GM21526 (cell line): ENCODE results near the gene QRICH2.
"Not testable (repeated sequence)": the region's sequence is repeated elsewhere in the genome, so short reads cannot be mapped to it uniquely, and the experiment has no call there.

ENCODE experiments used
- ATAC-seq: cut with Tn5 transposase; IDR thresholded peaks from one replicate; pipeline ENCODE4 v1.9.1; 2021; ENCODE audit warnings: moderate library complexity; ENCODE audit not compliant: unreplicated experiment, low FRiP score

QRICH2 gene

DNA sequence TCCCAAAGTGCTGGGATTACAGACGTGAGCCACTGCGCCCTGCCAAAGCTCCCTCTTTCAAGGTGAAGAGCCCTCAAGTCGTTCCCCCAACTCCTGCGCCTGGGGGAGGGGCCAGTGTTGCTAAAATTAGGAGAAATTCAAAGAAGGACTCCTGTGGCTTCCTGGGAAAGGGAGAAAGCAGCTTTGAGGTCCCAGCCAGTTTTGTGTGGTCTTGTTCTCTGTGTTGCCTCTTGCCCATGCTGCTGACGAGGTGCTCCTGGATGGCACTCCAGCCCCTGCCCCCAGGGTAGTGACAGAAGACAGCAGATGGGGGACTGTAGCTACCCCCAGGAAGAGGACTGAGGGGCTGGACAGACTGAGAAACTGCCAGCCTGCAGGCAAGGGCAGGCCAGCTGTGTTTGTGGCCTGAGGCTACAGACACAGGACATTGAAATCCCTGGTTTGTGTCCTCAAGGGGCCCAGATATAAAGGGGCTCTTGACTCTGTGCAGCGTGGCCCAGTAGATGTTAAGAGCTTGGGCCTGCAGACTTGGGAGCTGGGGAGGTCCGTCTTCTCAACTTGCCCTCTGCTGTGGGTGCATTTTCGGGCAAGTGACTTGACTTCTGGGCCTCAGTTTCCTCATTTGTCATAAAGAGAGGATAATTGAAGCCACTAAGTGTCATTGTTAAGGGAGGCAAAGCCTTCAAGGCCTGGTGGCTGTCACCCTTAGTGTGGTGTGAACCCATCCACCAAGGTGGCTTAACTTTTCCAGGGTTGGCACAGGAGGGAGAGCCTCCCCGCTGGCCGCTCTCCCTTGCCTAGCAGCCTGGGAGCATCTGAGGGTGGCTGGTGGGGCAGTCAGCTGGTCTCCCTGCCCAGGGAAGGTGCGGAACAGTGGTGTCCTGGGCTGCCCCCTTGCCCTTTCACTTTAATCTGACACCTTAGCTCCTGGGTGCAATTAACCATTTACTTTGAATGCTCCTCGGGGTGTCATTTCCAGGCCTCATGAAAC, 38.8 kb downstream of the QRICH2 start:
- no peak for ATAC-seq

DNA sequence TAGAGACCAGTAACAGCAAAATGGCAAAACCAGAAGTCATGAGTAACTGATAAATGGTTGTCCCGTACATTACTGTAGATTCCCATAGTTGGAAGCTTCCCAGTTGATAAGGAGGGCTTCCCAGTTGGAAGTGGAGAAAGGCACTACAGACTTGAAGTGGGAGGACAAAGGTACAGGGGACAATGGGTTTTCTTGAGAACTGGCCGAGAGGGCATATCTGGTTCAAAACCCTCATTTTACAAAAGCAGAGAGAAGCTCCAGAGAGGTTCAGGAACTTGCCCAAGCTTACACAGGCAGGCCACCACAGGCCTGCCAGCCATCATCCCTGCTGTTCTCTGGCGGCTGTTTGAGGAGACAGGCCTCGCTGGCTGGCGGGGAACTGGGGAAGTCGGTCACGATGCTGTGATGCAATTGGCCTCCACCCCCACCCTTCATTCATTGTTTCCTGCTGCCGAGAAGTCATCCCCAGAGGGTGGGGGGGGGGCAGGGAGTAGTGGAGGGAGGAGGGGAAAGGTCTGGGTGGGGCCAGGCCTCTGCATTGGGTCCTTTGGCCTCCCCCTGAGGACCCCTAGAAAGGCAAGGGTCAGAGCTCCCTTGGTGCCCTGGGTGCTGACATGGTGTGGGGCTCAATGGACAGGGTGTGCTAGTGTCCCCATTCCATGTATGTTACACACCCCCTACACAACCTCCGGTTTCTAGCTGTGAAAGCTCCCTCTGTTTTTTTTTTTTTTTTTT, 39.9 kb downstream of the QRICH2 start:
- no peak for ATAC-seq

DNA sequence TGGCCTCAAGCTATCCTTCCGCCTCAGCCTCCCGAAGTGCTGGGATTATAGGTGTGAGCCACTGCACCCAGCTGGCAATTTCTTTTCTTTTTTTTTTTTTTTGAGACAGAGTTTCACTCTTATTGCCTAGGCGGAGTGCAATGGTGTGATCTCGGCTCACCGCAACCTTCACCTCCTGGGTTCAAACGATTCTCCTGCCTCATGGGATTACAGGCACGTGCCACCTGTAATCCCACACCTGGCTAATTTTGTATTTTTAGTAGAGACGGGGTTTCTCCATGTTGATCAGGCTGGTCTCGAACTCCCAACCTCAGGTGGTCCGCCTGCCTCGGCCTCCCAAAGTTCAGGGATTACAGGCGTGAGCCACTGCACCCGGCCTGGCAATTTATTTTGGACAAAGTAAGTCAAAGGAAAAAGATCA, 40.5 kb downstream of the QRICH2 start:
- ATAC-seq = not testable (repeated sequence)

GRCh38 chr17:76267051-76267576, 41.0 kb downstream of the QRICH2 start:
- ATAC-seq = no peak

DNA sequence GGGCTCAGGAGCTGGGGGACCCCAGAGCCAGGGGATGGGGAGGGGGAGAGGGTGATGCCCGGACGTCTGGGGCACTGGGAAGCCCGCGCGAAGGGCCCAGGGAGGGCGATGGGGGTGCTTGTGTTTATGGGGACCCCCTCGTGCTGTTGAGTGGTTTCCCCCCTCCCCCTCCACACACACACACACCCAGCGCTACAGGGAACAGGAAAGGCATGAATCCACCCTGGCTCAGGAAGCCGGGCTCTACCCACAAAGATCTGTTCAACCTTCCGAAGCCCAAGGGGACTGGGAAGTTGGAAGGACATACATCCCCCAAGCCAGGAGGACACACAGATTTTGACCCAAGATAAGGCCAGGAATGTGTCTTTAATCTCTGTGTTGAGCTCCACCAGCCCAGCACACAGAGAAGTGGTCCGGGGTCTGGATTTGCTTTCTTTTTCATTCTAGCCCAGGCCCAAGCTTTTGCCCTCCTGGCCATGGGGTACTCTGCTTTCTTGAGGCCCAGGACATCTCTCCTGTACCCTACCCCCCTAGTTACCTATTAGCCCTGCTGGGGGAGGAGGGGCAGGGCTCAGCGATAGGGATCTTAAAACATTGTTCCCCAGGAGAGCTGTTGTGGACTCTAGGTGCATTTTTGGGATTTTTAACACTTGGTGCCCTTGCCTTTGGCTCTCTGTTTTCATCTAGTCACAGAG, 41.7 kb downstream of the QRICH2 start:
- no peak for ATAC-seq

DNA sequence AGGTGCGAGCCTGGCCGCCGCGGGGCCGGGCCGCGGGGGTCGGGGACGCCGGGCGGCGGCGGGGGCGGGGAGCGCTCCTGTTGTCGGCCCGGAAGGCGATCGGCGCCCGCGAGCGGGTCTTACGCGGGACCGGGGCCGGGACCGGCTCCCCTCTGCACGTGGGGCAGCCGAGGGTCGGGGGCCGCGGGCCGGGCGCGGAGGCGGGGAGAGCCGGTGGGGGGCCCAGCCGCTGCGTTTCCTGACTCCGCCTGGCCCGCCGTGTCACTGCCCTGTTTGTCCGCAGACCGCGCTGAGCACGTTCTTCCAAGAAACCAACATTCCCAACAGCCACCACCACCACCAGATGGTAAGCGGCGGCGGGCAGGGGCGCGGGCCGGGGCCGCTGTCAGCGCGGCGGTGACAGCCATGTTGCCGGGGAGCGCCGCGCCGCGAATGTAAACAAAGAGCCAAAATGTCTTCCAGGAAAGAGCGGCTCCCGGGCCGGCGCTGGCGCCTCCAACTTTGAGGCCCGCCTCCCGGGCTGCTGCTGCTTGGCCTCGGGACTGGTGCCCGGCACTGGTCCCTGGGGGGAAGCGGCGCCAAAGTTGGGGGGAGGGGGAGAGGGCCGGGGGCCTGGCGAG, 42.3 kb downstream of the QRICH2 start:
- no peak for ATAC-seq

GRCh38 chr17:76264755-76265623, 43.1 kb downstream of the QRICH2 start, which contains the start of gene UBALD2:
TSS of gene UBALD2 (plus strand) at chr17:76265348. CDS start at chr17:76265506, 158 bp downstream.
- ATAC-seq = peak; percentile 65

DNA sequence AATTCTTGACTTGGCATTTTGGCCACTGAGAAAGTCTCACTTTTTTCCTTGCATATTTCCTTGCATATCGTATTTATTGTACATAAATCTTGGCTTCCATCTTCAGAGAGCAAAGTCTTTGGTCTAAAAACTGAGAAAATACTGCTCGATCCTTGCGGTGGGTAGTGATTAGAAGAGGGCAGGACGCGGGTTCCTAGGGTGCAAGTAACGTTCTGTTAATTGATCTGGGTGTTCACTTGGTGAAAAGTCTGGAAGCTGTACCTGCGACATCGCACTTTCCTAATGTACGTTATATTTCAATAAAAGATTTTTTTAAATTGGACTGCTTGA, 43.7 kb downstream of the QRICH2 start:
- no peak for ATAC-seq

DNA sequence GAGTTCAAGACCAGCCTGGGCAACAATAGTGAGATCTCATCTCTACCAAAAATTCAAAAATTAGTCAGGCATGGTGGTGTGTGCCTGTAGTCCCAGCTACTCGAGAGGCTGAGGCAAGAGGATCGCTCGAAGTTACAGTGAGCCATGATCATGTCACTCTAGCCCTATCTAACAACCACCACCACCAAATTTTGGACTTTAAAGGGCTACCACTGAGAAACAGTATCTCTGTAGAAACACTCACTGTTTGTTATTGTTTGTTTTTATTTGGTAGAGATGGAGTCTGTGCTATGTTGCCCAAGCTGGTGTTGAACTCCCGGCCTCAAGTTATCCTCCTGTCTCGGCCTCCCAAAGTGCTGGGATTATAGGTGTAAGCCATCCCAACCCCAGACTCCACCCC, 44.2 kb downstream of the QRICH2 start:
- ATAC-seq = no peak

DNA sequence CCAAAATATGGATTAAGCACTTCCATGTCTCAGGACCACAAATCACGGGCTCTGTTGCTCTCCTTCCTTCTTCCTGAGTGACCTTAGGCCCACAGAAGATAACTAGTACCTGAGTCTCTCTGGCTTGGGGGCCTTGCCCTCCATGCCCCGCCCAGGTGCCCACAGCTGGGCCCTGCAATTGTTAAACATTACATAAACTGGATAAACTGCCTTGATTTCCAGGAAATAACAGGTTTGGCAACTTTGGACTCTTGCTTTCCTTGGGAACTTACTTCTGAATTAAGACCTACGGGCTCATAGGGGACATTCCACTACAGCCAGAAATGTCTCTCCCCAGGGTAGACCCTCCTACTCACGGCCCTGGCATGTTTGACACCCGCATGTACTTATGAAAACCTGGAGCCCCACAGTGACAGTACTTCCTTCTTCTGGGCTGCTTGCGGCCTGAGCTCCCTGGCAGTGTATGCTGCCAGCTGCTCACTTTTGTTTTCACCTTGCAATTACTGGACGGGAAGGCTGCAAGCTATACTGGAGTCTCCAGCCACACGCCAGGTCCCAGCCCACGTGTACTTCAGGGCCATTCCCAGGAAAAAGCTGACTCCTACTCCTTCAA, 45.2 kb downstream of the QRICH2 start:
- no peak for ATAC-seq

DNA sequence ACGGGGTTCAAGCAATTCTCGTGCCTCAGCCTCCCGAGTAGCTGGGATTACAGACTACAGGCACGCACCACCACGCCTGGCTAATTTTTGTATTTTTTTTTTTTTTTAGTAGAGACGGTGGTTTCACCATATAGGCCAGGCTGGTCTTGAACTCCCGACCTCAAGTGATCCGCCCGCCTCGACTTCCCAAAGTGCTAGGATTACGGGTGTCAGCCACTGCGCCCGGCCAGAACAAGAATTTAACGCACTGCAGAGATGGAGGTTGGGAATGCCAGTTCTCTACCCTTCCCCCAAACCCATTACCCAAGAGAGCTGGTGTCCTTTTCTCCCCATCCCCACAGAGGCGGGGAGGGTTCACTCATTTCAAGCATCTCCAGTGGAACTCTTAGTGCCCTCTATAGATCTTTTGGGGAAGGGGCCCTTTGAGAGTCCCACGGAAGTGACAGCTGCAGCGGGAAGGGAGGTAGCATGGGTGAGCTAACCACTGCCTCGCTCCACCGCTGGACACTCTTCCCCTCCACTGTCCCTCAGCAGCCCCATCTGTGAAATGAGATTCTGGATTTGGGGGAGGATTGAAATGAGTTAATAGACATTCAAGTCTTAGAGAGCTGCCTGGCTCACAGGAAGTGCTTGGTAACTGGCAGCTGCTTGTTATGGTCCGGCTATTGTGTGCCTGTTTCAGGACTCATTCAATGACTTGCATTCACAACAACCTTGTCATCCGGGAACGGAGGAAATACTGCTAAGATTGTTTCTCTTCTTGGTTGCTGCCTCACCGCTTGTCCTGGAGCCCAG, 46.5 kb downstream of the QRICH2 start:
- no peak for ATAC-seq

- no peak for ATAC-seq
Measured at GRCh38 chr17:76260669-76261068, 47.4 kb downstream of the QRICH2 start.

GRCh38 chr17:76260220-76260619, 47.9 kb downstream of the QRICH2 start:
- ATAC-seq = no peak

- ATAC-seq = not testable (repeated sequence)
Measured at GRCh38 chr17:76256430-76257050, 51.5 kb downstream of the QRICH2 start.

- no peak for ATAC-seq
Measured at GRCh38 chr17:76255801-76256429, 52.2 kb downstream of the QRICH2 start.

DNA sequence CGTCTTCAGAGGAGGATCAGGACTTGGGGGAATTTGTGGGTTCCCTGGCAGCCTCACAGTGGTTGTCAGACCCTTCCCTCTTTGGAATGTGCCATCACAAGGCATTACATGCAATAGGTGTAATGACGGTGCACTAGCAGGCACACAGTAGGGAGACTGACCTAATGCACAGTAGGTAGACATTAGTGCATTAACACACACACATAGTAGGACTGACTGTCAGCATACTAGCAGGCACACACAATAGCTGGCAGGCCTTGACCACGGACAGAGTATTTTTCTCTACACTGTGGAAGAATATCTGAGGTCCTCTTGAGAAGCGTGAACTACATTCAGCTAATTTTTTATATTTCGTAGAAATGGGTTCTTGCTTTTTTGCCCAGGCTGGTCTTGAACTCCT, 53.8 kb downstream of the QRICH2 start:
- no peak for ATAC-seq

DNA sequence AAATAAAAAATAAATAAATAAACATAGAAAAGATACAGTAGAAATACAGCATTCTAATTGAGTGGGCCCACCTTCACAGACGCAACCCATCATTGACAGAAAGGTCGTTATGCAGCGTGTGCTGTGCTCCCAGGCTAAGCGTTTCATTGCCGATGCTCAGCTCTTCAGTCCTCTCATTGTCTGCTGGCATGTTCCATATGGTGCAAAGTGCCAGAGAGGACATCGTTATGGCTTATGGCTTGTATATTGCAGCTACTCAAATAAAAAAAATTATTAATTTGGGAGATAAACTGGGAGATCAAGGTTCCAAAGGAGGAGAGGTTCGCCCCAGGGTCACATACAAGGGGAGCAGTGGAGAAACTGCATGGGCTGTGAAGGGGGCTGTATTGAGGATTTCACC, 54.2 kb downstream of the QRICH2 start:
- ATAC-seq = no peak
